ENCODE results near the gene MAST4. TPM values are rescaled to one million over a fixed set of nuclear protein-coding genes. Genes with fewer than 3 reads are reported as not detected.
"Not testable (repeated sequence)": the region's sequence is repeated elsewhere in the genome, so short reads cannot be mapped to it uniquely, and the experiment has no call there.

MAST4 gene
- total RNA-seq, 2 donors from 2014 or later: 36.8 to 45.7 TPM

GRCh38 chr5:66680221-66680620 is 84.0 kb downstream of the MAST4 start:
- Histone ChIP-seq H3K4me3 (no peak overlapping the region), H3K9me3 (no peaks in the 10 kb centered on the region), H3K4me1 (replicated peaks) (no peaks in the 10 kb centered on the region), H3K27me3 (replicated peaks; ENCODE audit: insufficient read depth) (no peaks in the 10 kb centered on the region), H3K36me3 (no peaks in the 10 kb centered on the region), H3K27ac (no peak overlapping the region)
- 46% methylated on average over 3 of the region's 3 CpGs for WGBS
- no peak for TF ChIP-seq POLR2AphosphoS5 (IDR thresholded peaks at IDR 0.05)
- TF ChIP-seq POLR2A (IDR thresholded peaks at IDR 0.05): no peak
- intact Hi-C loops (cut with DNase I): no loop called here
- DNase-seq (ENCODE audit: low spot score): no peak

- Histone ChIP-seq H3K4me3 (no peak overlapping the region), H3K36me3 (no peaks in the 10 kb centered on the region), H3K27ac (no peak overlapping the region), H3K4me1 (replicated peaks) (no peaks in the 10 kb centered on the region), H3K27me3 (replicated peaks; ENCODE audit: insufficient read depth) (no peaks in the 10 kb centered on the region), H3K9me3 (no peaks in the 10 kb centered on the region)
- WGBS: 93% methylated on average over 3 of the region's 3 CpGs
- TF ChIP-seq POLR2AphosphoS5 (IDR thresholded peaks at IDR 0.05) (no peak), POLR2A (IDR thresholded peaks at IDR 0.05) (no peak), CTCF (IDR thresholded peaks at IDR 0.05) (no peak)
- DNase-seq (ENCODE audit: low spot score): no peak
- intact Hi-C loops (cut with DNase I): no loop called here
Observed at GRCh38 chr5:66680804-66681203, 84.6 kb downstream of the MAST4 start.

- no peak for TF ChIP-seq CTCF (IDR thresholded peaks at IDR 0.05)
- no peak for TF ChIP-seq POLR2AphosphoS5 (IDR thresholded peaks at IDR 0.05)
- TF ChIP-seq POLR2A (IDR thresholded peaks at IDR 0.05): no peak
- Histone ChIP-seq H3K36me3 (no peaks in the 10 kb centered on the region), H3K27me3 (replicated peaks; ENCODE audit: insufficient read depth) (no peaks in the 10 kb centered on the region), H3K27ac (no peak overlapping the region), H3K4me3 (no peak overlapping the region), H3K4me1 (replicated peaks) (no peaks in the 10 kb centered on the region), H3K9me3 (no peaks in the 10 kb centered on the region)
- DNase-seq (ENCODE audit: low spot score): no peak
- 94% methylated on average over 2 of the region's 2 CpGs for WGBS
- intact Hi-C loops (cut with DNase I): no loop called here
Observed at GRCh38 chr5:66684663-66685062, 88.5 kb downstream of the MAST4 start.

DNA sequence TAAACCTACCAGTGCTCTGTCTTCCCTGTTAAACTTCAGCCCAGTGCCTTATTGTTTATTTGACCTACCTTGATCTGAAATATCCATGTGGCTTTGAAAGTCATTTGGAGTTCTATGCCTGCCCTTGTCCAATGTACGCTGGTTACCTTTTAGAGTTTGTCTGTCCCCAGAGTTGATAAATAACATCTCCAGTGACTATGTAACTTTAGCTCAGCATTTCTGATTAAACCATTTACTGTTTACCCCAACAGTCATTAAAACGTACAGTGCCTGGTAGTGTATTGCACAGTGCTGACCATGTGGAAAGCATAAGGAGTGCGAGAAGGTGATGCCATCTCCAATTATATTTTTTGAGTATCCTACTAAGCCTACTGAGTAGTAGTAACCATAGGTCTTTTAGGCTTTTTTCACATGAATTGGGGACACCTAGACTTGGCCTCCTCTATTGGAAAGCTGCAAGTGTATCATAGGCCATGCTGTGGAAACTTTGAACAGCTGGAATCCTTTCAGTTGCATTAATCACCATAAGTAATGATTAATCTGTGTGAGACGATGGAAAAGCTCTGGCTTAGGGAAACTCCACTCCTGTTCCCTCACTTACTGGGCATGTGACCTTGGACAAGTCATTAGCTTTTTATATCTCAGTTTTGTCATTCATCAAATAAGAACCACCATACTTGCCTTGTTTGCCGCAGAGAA is 93.5 kb downstream of the MAST4 start:
- H3K9me3 ChIP-seq: no peaks in the 10 kb centered on the region

DNA sequence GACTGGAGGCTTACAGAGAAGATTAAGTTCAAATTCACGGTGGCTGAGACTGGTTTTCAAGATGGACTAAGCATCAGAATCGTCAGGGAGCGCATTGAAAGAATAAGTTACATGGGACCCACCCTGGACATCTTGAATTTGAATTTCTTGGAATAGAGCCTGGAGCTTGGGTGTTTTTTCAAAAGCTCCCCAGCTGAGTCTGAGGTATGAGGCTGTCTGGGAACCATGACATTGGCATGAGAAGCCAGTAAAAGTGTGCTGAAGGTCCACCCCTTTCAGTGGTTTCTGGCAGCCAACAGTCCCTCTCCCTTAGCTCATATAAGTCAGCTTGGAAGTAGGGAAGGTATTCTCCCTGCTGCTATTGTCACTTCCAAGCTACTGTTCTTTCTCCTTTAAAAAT is 97.8 kb downstream of the MAST4 start:
- no peak for TF ChIP-seq POLR2A (IDR thresholded peaks at IDR 0.05)
- TF ChIP-seq POLR2AphosphoS5 (IDR thresholded peaks at IDR 0.05): no peak
- no peak for TF ChIP-seq CTCF (IDR thresholded peaks at IDR 0.05)
- intact Hi-C loops (cut with DNase I): no loop called here
- no peaks in the 10 kb centered on the region for H3K4me1 ChIP-seq (replicated peaks)
- DNase-seq (ENCODE audit: low spot score): no peak
- WGBS: 95% methylated on average over 3 of the region's 3 CpGs
- H3K36me3 ChIP-seq: no peaks in the 10 kb centered on the region
- H3K9me3 ChIP-seq: no peaks in the 10 kb centered on the region
- no peak overlapping the region for H3K27ac ChIP-seq
- H3K4me3 ChIP-seq: no peak overlapping the region
- H3K27me3 ChIP-seq (replicated peaks; ENCODE audit: insufficient read depth): no peaks in the 10 kb centered on the region

More for the DNA sequence above, 93.5 kb downstream of the MAST4 start:
- H3K36me3 ChIP-seq: no peaks in the 10 kb centered on the region
- H3K27me3 ChIP-seq (replicated peaks; ENCODE audit: insufficient read depth): no peaks in the 10 kb centered on the region
- intact Hi-C loops (cut with DNase I): no loop called here
- H3K27ac ChIP-seq: no peak overlapping the region
- no peak for DNase-seq (ENCODE audit: low spot score)
- H3K4me1 ChIP-seq (replicated peaks): no peaks in the 10 kb centered on the region
- no peak overlapping the region for H3K4me3 ChIP-seq
- TF ChIP-seq POLR2AphosphoS5 (IDR thresholded peaks at IDR 0.05) (no peak), POLR2A (IDR thresholded peaks at IDR 0.05) (no peak)
- 79% methylated on average over 5 of the region's 5 CpGs for WGBS

DNA sequence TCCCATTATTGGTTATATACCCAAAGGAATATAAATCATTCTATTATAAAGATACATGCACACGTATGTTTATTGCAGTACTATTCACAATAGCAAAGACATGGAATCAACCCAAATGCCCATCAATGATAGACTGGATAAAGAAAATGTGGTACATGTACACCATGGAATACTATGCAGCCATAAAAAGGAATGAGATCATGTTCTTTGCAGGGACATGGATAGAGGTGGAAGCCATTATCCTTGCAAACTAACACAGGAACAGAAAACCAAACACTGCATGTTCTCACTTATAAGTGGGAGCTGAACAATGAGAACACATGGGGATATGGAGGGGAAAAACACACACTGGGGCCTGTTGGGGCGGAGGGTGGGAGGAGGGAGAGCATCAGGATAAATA is 99.6 kb downstream of the MAST4 start:
- H3K4me3 ChIP-seq; DNase-seq (ENCODE audit: low spot score); intact Hi-C loops (cut with DNase I); H3K27ac ChIP-seq; H3K4me1 ChIP-seq (replicated peaks); H3K36me3 ChIP-seq; H3K9me3 ChIP-seq; H3K27me3 ChIP-seq (replicated peaks; ENCODE audit: insufficient read depth): not testable (repeated sequence)
- WGBS: 98% methylated on average over 2 of the region's 2 CpGs
